Fibroblast of villous mesenchyme (primary cell): Measurements from ENCODE around the gene PLEKHO1. TPM values are rescaled to one million over a fixed set of nuclear protein-coding genes. Genes with fewer than 3 reads are reported as not detected.
"Not testable (repeated sequence)": the region's sequence is repeated elsewhere in the genome, so short reads cannot be mapped to it uniquely, and the experiment has no call there.

ENCODE experiments used
- DNase-seq: peaks from one replicate; pipeline ENCODE4 v3.0.0-alpha.2; 2010; ENCODE audit warnings: low read depth
- H3K4me3 ChIP-seq: 2 replicates; pipeline ENCODE4 v1.5.1; 2011; ENCODE audit warnings: low read depth, mild to moderate bottlenecking, low read length
- CTCF ChIP-seq: IDR thresholded peaks from 2 replicates; pipeline ENCODE4 v1.5.1; 2012; ENCODE audit warnings: low read depth, mild to moderate bottlenecking, low read length; ENCODE audit not compliant: insufficient read depth
- total RNA-seq: library from RNA; depleted of rRNA; stranded (reverse); fragments of >200 nt; gene quantifications from 2 replicates; pipeline ENCODE4 v1.2.3, GENCODE V29; 2012

Gene PLEKHO1
- total RNA-seq, 1 donor = 43.2 TPM

DNA sequence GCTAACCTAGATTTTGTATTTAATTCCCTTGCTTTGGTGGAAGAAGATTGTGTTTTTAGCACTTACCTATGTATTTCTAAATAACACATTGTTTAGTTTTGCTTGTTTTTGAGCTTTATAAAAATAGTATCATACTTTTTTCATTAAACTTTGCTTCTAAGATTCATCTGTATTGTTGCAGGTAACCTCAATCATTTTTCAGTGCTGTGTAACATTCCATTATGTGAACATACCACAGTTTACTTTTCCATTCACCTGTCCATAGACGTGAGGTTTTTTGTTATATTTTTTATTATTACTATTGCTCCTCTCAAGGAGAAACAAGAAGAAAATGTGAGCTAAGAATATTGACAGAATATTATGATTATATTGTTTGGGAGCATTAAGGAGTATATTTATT lies 15.2 kb upstream of the PLEKHO1 start:
- DNase-seq = no peak
- no peak overlapping the region for H3K4me3 ChIP-seq
- TF ChIP-seq CTCF = no peak

GRCh38 chr1:150135400-150135799 lies 14.3 kb upstream of the PLEKHO1 start:
- peak; percentile 28 for DNase-seq
- not testable (repeated sequence) for H3K4me3 ChIP-seq

GRCh38 chr1:150138044-150138443 lies 11.7 kb upstream of the PLEKHO1 start:
- DNase-seq = no peak
- H3K4me3 ChIP-seq = no peak overlapping the region
- TF ChIP-seq CTCF = no peak

DNA sequence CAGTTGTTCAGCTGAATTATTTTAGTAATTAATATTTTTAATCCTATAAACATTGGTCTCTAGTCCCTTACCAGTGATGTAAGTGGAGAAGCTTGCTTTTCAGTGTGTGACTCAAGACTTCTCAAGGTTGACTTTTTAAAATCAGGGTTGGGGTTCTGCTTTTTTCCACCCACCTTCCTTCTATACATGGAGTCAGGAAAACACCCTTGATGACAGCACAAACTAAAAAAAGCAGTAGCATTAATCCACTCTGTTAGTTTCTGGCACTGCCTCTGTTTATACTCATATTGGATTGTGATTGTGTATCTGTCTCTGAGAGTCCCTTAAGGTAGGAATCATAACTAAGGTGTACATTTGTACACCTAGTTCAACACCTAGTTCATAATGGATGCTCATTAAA lies 8.3 kb upstream of the PLEKHO1 start:
- no peak for TF ChIP-seq CTCF
- DNase-seq = no peak
- no peak overlapping the region for H3K4me3 ChIP-seq

DNA sequence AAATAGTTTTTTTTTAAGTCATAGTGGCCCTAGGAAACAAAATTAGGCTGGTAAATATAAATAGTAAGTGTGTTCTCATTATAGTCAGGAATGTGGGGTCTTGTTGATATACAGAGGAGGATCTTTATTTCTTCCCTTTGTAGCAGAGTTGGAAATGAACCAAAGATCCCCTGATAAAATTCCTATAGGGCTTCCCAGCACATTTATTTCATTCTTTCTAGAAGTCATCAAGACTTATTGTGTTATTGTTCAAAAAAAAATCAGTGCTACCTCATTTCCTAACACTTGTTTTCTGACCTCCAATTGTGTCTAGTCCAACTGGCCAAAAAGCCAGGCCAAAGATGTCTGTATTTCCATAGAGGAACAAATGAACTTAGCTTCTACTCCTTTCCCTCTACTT lies 7.6 kb upstream of the PLEKHO1 start:
- DNase-seq = no peak
- no peak for TF ChIP-seq CTCF

DNA sequence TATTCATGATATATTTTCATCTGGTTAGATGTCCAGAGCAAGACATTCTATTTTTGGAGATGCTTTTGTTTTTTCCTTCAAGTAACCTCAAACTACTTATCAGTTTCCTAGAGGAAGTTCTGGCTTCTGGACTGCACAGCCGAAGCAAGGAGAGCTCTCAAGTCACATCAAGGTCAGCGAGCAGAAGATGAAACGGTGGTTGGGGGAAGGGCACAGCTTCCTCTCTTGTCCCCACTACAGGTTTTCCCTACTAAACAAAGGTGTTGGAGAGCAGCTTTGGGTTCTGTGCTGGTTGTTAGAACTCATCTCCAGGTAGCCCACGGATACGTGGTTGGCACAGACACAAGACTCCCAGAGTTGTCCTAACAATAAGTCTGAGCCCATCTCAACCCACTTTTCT lies 5.1 kb upstream of the PLEKHO1 start:
- no peak for TF ChIP-seq CTCF
- no peak for DNase-seq
- H3K4me3 ChIP-seq = no peak overlapping the region

More for the DNA sequence above, 7.6 kb upstream of the PLEKHO1 start:
- H3K4me3 ChIP-seq = no peak overlapping the region

GRCh38 chr1:150146016-150146415 lies 3.7 kb upstream of the PLEKHO1 start:
- DNase-seq = not testable (repeated sequence)

DNA sequence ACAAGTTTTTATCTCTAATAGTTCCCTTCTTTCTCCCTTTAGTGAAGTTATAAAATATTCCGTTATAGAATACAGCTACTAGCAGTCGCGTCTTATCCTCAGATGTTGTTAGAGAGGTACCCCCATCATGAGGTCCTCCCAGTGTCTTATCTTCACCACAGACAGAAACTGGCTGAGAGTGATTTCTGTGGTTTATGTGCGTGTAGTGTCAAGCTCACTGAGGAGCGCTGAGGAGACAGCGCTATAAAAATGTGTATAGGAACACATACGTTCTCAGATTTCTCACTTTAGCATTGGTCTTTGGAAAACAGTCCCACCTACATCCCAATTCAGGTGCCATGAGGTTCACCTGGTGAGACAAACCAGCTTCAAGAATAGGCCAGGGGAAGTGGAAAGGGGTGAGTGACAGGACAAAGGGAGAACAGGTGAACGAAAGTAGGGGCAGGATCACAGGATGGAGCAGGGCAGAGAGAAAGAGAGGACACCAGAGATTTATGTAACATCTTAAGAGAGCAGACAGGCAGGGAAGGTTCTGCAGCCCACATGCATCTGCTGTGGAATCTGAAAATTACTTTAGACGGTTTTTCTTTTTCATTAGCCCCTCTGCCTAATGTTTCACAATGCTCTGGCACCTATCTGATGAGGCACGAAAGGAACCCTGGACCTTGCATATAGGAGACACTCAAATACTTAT lies 2.7 kb upstream of the PLEKHO1 start:
- no peak for DNase-seq
- no peak for TF ChIP-seq CTCF

More at GRCh38 chr1:150146016-150146415, 3.7 kb upstream of the PLEKHO1 start:
- H3K4me3 ChIP-seq = not testable (repeated sequence)

More for the DNA sequence above, 2.7 kb upstream of the PLEKHO1 start:
- H3K4me3 ChIP-seq = no peak overlapping the region
